SK-N-SH (cell line): ENCODE data around the gene PELI1. TPM values are rescaled to one million over a fixed set of nuclear protein-coding genes. Genes with fewer than 3 reads are reported as not detected.

Experiments
- CTCF ChIA-PET: fragments of 300-600, 350-600 bp; formaldehyde crosslinking; extraction: SDS; loops from one replicate; lab custom pipeline; 2021; lab: Yijun Ruan, JAX
- POLR2A ChIA-PET: fragments of 350-600 bp; sonication (Branson Sonifier 250); formaldehyde crosslinking; extraction: SDS; loops from one replicate; lab custom pipeline; 2020; ENCODE audit warnings: antibody characterized with exemption, inconsistent platforms; lab: Yijun Ruan, JAX
- DNase-seq: peaks from one replicate; pipeline ENCODE4 v3.0.0; 2012
- H2AFZ ChIP-seq: fragments of 200-600 bp; sonication (generic); 2 replicates; pipeline ENCODE4 v1.8.1; 2016; ENCODE audit warnings: antibody characterized with exemption, mild to moderate bottlenecking, low read depth
- H3F3A ChIP-seq: fragments of 200-600 bp; sonication (generic); replicated peaks from 2 replicates; pipeline ENCODE3; 2016; ENCODE audit warnings: antibody characterized with exemption, mild to moderate bottlenecking; ENCODE audit not compliant: insufficient read depth
- H3K27ac ChIP-seq, 2 experiments: fragments of 200-500 bp in 1 of 2; fragments of 200-600 bp in 1 of 2; sonication (Bioruptor generic) in 1 of 2; sonication (generic), shearing (Covaris generic) in 1 of 2; 2 replicates each; pipeline versions ENCODE4 v1.5.1 to v1.6.1; 2014 to 2016; ENCODE audit warnings: low read depth in 2 of 2, inconsistent platforms in 1 of 2, low read length in 1 of 2, mild to moderate bottlenecking in 1 of 2, mixed read lengths in 1 of 2
- H3K27me3 ChIP-seq: fragments of 200-600 bp; sonication (generic), shearing (Covaris generic); 2 replicates; pipeline ENCODE4 v1.6.1; 2016; ENCODE audit warnings: mixed run types; ENCODE audit not compliant: insufficient read depth
- H3K36me3 ChIP-seq, 2 experiments: fragments of 200-500 bp in 1 of 2; fragments of 200-600 bp in 1 of 2; sonication (Bioruptor generic) in 1 of 2; sonication (generic) in 1 of 2; replicated peaks in 1 of 2; 2 replicates each; pipeline versions ENCODE3 to v1.5.1; 2014 to 2016; ENCODE audit warnings: low read length in 1 of 2, mild to moderate bottlenecking in 1 of 2; ENCODE audit not compliant: insufficient read depth in 2 of 2, control insufficient read depth in 1 of 2
- H3K4me1 ChIP-seq, 2 experiments: fragments of 200-500 bp in 1 of 2; fragments of 200-600 bp in 1 of 2; sonication (Bioruptor generic) in 1 of 2; sonication (generic), shearing (Covaris generic) in 1 of 2; 2 replicates each; pipeline versions ENCODE4 v1.5.1 to v1.6.1; 2014 to 2016; ENCODE audit warnings: low read depth in 1 of 2, low read length in 1 of 2, mixed run types in 1 of 2; ENCODE audit not compliant: insufficient read depth in 2 of 2, control insufficient read depth in 1 of 2
- H3K4me2 ChIP-seq: fragments of 200-600 bp; sonication (generic), shearing (Covaris generic); 2 replicates; pipeline ENCODE4 v1.6.1; 2017; ENCODE audit warnings: mixed run types
- H3K4me3 ChIP-seq, 2 experiments: fragments of 200-500 bp in 1 of 2; fragments of 200-600 bp in 1 of 2; sonication (Bioruptor generic) in 1 of 2; sonication (generic), shearing (Covaris generic) in 1 of 2; 2 replicates each; pipeline versions ENCODE4 v1.5.1 to v1.8.1; 2014 to 2016; ENCODE audit warnings: low read depth in 2 of 2, inconsistent platforms in 1 of 2, low read length in 1 of 2, mild to moderate bottlenecking in 1 of 2, mixed read lengths in 1 of 2, moderate library complexity in 1 of 2
- H3K79me2 ChIP-seq: fragments of 200-600 bp; sonication (generic); 2 replicates; pipeline ENCODE4 v1.8.1; 2017; ENCODE audit warnings: mild to moderate bottlenecking; ENCODE audit not compliant: insufficient read depth
- H3K9ac ChIP-seq: fragments of 200-600 bp; sonication (generic); 2 replicates; pipeline ENCODE4 v1.6.1; 2017; ENCODE audit warnings: mixed run types
- H3K9me2 ChIP-seq: fragments of 200-600 bp; sonication (generic); 2 replicates; pipeline ENCODE4 v1.6.1; 2017; ENCODE audit warnings: mixed run types
- H3K9me3 ChIP-seq: fragments of 200-600 bp; sonication (generic); 2 replicates; pipeline ENCODE4 v1.6.1; 2017; ENCODE audit warnings: mixed run types, mild to moderate bottlenecking, moderate library complexity
- H4K20me1 ChIP-seq: fragments of 200-600 bp; sonication (generic); 2 replicates; pipeline ENCODE4 v1.6.1; 2017; ENCODE audit warnings: mild to moderate bottlenecking, mixed run types; ENCODE audit not compliant: insufficient read depth
- ELF1 ChIP-seq: IDR thresholded peaks from 2 replicates; pipeline ENCODE4 v1.4.0; 2012
- EP300 ChIP-seq, 2 experiments: IDR thresholded peaks; 2 replicates each; pipeline versions ENCODE4 v1.4.0 to v1.6.1; 2012; ENCODE audit warnings: borderline replicate concordance in 1 of 2, low read depth in 1 of 2, low read length in 1 of 2
- EZH2phosphoT487 ChIP-seq: fragments of 200-600 bp; sonication (generic); IDR thresholded peaks from 2 replicates; pipeline ENCODE4 v1.6.1; 2017; ENCODE audit warnings: low read depth, mixed run types, mild to moderate bottlenecking, antibody characterized with exemption, moderate library complexity, borderline replicate concordance
- FOSL2 ChIP-seq: IDR thresholded peaks from 2 replicates; pipeline ENCODE4 v1.4.0; 2012; ENCODE audit warnings: low read depth, mild to moderate bottlenecking, moderate library complexity, borderline replicate concordance
- FOXJ3 ChIP-seq: sonication (generic); formaldehyde crosslinking; IDR thresholded peaks from 2 replicates; pipeline ENCODE4 v1.5.1; 2020; ENCODE audit warnings: mild to moderate bottlenecking, missing genetic modification reagents
- GABPA ChIP-seq: IDR thresholded peaks from 2 replicates; pipeline ENCODE4 v1.4.0; 2012; ENCODE audit warnings: low read depth, mild to moderate bottlenecking
- IRF3 ChIP-seq: fragments of 150-350 bp; IDR thresholded peaks from 2 replicates; pipeline ENCODE4 v1.6.1; 2016; ENCODE audit warnings: mild to moderate bottlenecking, low read depth, low read length
- JUND ChIP-seq: IDR thresholded peaks from 2 replicates; pipeline ENCODE4 v1.4.0; 2012
- MAX ChIP-seq: IDR thresholded peaks from 2 replicates; pipeline ENCODE4 v1.4.0; 2012; ENCODE audit warnings: low read depth
- MXI1 ChIP-seq: IDR thresholded peaks from 2 replicates; pipeline ENCODE4 v1.6.1; 2012; ENCODE audit warnings: mild to moderate bottlenecking, low read depth, low read length, improper control_type of control experiment
- NRF1 ChIP-seq: IDR thresholded peaks from 2 replicates; pipeline ENCODE4 v1.6.1; 2012; ENCODE audit warnings: low read depth, mild to moderate bottlenecking, low read length
- PBX3 ChIP-seq: IDR thresholded peaks from 2 replicates; pipeline ENCODE4; 2012
- POLR2AphosphoS5 ChIP-seq: IDR thresholded peaks from 2 replicates; pipeline ENCODE4 v1.6.1; 2012; ENCODE audit warnings: low read depth, low read length
- RAD21 ChIP-seq: IDR thresholded peaks from 2 replicates; pipeline ENCODE4 v1.6.1; 2012; ENCODE audit warnings: mild to moderate bottlenecking, low read length
- RCOR1 ChIP-seq: fragments of 150-350 bp; IDR thresholded peaks from 2 replicates; pipeline ENCODE4 v1.6.1; 2017; ENCODE audit warnings: antibody characterized with exemption, low read length
- REST ChIP-seq: IDR thresholded peaks from 2 replicates; pipeline ENCODE4 v1.6.1; 2012; ENCODE audit warnings: mild to moderate bottlenecking, low read depth, low read length, moderate library complexity
- SIN3A ChIP-seq: IDR thresholded peaks from 2 replicates; pipeline ENCODE4 v1.6.1; 2012; ENCODE audit warnings: low read depth, mild to moderate bottlenecking, low read length, moderate library complexity, borderline replicate concordance
- SMC3 ChIP-seq: IDR thresholded peaks from 2 replicates; pipeline ENCODE4 v1.6.1; 2012; ENCODE audit warnings: low read depth, low read length, improper control_type of control experiment
- TAF1 ChIP-seq: IDR thresholded peaks from 2 replicates; pipeline ENCODE4 v1.6.1; 2012; ENCODE audit warnings: low read depth, mild to moderate bottlenecking, low read length, moderate library complexity, borderline replicate concordance
- TCF12 ChIP-seq: IDR thresholded peaks from 2 replicates; pipeline ENCODE4 v1.4.0; 2012
- USF1 ChIP-seq: IDR thresholded peaks from 2 replicates; pipeline ENCODE4 v1.4.0; 2012; ENCODE audit warnings: low read depth, borderline replicate concordance
- YY1 ChIP-seq: IDR thresholded peaks from 2 replicates; pipeline ENCODE4 v1.4.0; 2012; ENCODE audit warnings: low read depth, mild to moderate bottlenecking
- WGBS: methylation state at CpG from one replicate; pipeline ENCODE4 v1.1.6; 2017; ENCODE audit warnings: low lambda C conversion rate; 5-methylcytosine and 5-hydroxymethylcytosine counted together
- polyA plus RNA-seq, 3 experiments: library from polyadenylated mRNA; depleted of rRNA; stranded (reverse); fragments of >200 nt; gene quantifications; 2 replicates each; pipeline ENCODE4 v1.2.3, GENCODE V29; 2012

PELI1 gene
- polyA plus RNA-seq, 1 of the 3 experiments (the other 2 are of a cell fraction): 4.2 TPM

GRCh38 chr2:64126601-64127000, 17.6 kb downstream of the PELI1 start:
- CTCF ChIA-PET: interaction anchor here (1.4 kb wide), 1 partner anchor 10 kb away, joined by 6 read pairs; no protein-coding TSS in a partner anchor
- 97% methylated on average over 3 of the region's 3 CpGs for WGBS
- POLR2A ChIA-PET: no interaction called here
- Histone ChIP-seq H3K4me2 (no peak overlapping the region), H3K9me3 (no peaks in the 10 kb centered on the region), H3K27me3 (no peaks in the 10 kb centered on the region), H4K20me1 (no peaks in the 10 kb centered on the region), H3K9ac (no peak overlapping the region), H2AFZ (no peak overlapping the region), H3K79me2 (peaks cover 79% of the 10 kb centered on the region), H3K4me3 (no peak overlapping the region), H3F3A (no peaks in the 10 kb centered on the region), H3K9me2 (no peaks in the 10 kb centered on the region), H3K27ac (no peak overlapping the region), H3K4me1 (peaks cover 0 to 3% of the 10 kb centered on the region in 2 experiments; a peak in 1 of 4 replicates), H3K36me3 (no peaks in the 10 kb centered on the region)
- TF ChIP-seq GABPA (no peak), FOSL2 (no peak), YY1 (no peak), ELF1 (no peak), RAD21 (no peak), EP300 (IDR thresholded peaks at IDR 0.05; ENCODE audit: borderline replicate concordance in 1 of 2, low read depth in 1 of 2, low read length in 1 of 2) (no peak), SMC3 (no peak), JUND (no peak), TAF1 (no peak), EZH2phosphoT487 (no peak), POLR2AphosphoS5 (no peak), USF1 (no peak), NRF1 (no peak), PBX3 (no peak)
- DNase-seq: no peak

DNA sequence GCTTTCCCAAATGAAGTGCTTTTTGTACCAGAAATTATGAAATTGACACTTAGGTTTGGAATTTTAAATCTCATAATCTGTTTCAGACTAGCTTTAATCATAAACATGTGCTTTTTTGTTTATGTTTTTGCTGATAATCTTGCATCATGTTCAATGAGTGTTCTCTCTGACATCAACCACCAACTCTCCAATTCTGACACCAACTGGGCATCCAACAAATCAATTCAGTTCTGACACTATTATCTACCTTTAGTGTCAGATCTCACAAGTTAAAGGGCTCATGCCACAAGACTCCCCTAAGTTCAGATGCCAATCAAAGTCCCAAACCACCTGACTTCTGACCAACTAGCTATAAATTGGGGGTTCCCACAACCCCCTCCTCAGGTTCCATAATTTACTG, 19.6 kb downstream of the PELI1 start:
- Histone ChIP-seq H4K20me1 (no peaks in the 10 kb centered on the region), H3K9ac (no peak overlapping the region), H3K4me3 (no peak overlapping the region), H3K27me3 (no peaks in the 10 kb centered on the region), H3K79me2 (peaks cover 77% of the 10 kb centered on the region), H3K36me3 (no peaks in the 10 kb centered on the region), H3K27ac (no peak overlapping the region), H2AFZ (no peak overlapping the region), H3K4me2 (no peak overlapping the region), H3K9me2 (no peaks in the 10 kb centered on the region), H3F3A (no peaks in the 10 kb centered on the region), H3K9me3 (no peaks in the 10 kb centered on the region), H3K4me1 (peaks cover 3% of the 10 kb centered on the region in 2 experiments; a peak in 3 of 4 replicates)
- ChIA-PET POLR2A (no interaction called here), CTCF (interaction anchor here (1.2 to 1.5 kb wide), 2 partner anchors 75 to 204 kb away, joined by 3 read pairs; no protein-coding TSS in a partner anchor)
- no peak for DNase-seq
- TF ChIP-seq FOXJ3 (no peak), MXI1 (no peak), SIN3A (no peak), IRF3 (no peak), TCF12 (no peak), ELF1 (no peak), MAX (no peak), RCOR1 (no peak), TAF1 (no peak), REST (no peak), PBX3 (no peak), FOSL2 (no peak), EZH2phosphoT487 (no peak)
